NCI-H524 (cell line): ENCODE measurements around the gene CDC14A.
A peak's percentile ranks its signal among the peaks of the same experiment; 100 is the strongest.

Source experiments
- DNase-seq, 2 experiments: peaks; one replicate each; lab custom pipeline; 2025; lab: John Stamatoyannopoulos, UW

CDC14A gene

DNA sequence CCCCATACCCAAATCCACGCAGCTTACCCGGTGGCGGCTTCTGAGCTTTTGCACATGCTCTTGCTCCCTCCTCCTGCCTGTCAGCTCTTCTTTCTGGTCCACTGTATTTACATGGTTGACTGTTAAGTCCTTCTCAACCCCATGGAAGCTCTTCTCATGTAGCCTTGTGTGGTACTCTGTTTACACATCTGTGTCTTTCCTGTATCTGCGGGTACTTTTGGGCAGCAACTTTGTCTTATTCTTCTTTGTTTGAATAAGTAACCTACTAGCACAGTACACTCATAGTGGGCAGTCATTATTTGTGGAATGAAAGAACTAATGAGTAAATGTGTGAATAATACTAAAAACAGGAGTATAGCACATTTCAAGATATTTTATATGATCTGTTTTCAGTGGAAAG is 97.2 kb downstream of the CDC14A start:
- DNase-seq, result no peak

DNA sequence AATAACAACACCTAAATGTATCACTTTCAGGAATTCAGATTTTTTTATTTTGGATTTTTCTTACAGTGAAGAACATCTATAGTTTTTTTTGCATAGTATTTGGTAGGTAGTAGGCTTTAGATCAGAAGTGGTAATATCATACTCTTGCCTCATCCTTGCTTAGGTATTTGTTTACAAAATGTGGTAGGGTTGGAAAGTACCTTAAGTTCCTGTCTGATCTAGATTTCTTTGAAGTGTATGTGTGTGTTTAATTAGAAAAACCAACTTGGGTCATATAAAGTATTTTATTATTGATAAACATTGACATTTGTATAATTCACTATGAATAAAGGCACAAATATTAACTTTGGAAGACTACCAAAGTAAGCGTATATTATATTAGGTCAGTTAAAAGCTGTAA is 100.3 kb downstream of the CDC14A start:
- no peak for DNase-seq

DNA sequence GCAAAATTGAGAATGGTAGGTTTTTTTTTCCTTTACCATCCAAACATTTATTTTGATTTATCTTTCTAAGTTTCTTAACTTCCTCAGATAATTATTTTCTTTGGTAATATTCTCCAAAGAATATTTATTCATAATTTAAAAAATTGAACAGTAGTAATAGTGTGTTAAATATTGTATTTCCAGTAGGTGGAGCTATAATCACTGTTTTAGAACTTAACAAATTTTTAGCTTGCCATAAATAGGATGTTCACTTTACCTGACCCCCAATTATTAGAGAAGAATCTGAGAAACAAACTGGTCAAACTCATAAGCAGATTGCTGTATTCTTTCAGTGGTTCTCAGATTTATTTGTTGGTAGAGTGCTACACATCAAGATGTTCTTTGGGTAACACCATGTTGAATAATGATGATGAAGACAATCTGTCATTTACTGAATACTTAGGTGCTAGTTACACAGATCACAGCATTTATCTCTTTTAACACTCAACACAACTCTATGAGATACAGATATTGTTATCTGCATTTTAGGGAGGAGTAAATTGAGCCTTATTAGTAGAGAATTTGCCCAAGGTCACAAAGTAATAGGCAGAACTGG is 103.3 kb downstream of the CDC14A start:
- DNase-seq, result no peak

DNA sequence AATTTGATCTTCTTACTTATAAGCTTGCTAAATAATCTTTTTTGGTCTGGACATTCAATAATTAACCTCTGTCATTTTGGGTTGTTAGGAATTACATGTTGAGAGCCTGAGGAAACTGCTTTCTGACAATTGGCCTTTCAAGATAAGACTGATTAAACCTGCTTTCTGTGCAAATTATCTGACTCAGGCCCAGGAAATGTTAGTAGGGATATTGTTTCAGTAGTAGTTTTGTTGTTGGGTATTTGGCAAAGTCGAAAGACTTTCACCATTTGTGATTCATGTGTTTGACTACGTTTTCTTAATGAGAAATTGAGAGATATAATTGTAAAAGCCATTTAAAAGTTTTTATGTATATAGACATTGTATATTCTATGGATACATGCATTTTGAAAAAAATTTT is 104.6 kb downstream of the CDC14A start:
- DNase-seq, result no peak

DNA sequence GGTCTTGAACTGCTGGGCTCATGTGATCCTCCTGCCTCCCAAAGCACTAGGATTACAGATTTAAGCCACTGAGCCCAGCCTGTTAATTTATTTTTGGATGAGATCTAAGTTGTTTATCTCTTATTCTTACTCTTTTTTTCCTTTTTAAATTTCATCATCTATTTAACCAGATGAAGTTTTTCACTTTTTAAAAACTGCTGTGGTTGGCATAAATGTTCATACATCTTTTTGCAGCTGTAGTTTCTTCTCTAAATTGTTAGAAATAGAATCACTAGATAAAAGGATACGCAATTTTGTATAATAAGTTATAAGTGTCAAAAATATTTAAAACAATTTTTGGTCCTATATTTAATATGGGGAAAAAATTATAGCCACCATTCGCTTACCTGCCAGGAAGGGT is 105.4 kb downstream of the CDC14A start:
- no peak for DNase-seq

DNA sequence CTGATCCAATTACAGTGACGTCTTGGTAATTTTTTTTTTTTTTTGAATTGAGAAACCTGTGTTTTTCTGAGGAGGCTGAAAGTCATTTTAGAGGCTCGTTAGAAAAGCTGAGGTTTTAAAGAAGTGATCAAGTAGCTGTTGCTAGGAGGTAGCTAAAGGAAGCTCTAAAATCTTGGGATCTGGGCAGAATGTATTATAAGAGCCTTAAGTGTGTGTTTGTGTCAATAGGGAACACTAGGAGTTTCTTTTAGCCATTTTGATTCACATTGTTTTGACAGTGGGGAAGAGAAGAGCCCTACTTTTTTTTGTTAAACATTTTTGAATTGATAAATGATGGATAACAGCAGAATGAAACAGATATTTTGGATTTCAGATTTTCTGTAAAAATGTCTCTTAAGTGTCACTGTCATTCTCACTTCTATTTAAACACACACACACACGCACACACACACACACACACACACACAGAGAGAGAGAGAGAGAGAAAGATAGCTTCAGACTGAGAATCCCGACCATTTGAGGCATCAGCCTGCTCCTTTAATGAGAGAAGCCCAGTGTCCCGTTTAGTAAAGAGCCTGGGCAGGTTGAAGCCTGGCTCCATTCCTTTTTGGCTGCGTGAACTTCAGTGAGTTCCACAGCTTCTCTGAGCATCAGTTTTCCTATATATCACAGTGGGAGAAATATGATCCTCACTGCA is 106.5 kb downstream of the CDC14A start:
- peak in 1 of 2 experiments; percentile 83 for DNase-seq

DNA sequence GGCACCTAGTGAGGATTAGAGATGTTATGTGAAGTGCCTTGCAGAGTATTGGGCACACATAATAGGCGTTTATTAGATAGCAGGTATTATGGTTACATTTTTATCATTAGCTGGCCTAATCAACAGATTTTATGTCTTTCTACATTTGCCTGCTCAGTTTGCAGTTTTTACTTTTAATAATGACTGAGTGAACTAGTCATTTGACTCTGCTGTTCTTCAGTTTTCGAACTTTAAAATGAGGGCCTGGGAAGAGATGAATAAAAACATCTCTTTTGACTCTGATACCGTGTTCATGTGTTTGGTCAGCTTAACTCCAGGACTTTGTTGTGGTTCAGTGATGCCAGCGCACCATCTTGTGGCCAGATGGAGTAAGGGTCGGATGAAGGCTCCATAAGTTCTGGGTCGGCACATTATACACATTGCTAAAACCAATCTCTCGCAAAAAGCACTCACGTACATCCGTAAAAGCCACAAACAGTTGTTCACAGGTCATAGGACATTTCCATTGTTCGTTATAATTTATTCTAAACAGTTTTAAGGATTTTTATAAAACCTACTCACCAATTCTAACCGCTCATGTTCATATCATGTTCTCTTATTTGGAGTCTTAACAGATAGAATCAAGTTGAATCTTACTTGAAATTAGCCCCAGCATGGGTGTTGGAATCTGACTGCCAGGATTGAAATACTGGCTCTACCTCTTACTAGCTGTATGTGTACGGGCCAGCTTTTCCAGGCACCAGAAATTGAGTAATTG is 107.2 kb downstream of the CDC14A start:
- DNase-seq, result peak; percentile 73 to 81

DNA sequence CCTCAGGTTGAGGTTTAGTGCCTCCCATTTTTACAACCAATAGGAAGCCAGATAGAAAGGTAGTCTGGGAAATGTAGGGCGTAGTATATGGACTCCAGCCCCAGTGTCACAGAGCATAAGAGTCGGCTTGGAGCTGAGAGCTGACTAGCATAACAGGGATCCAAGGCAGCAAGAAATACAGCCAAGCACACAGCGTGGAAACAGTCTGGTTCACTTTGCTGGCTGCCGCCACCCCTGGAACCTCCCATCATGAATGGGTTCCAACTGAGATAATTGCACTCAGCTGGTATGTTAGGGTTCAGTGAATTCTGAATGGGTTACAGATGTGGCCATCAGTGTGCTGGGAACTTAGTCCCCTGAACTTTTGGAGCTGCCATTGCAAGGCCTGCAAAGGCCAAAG is 108.9 kb downstream of the CDC14A start:
- DNase-seq, result peak; percentile 6 to 26

DNA sequence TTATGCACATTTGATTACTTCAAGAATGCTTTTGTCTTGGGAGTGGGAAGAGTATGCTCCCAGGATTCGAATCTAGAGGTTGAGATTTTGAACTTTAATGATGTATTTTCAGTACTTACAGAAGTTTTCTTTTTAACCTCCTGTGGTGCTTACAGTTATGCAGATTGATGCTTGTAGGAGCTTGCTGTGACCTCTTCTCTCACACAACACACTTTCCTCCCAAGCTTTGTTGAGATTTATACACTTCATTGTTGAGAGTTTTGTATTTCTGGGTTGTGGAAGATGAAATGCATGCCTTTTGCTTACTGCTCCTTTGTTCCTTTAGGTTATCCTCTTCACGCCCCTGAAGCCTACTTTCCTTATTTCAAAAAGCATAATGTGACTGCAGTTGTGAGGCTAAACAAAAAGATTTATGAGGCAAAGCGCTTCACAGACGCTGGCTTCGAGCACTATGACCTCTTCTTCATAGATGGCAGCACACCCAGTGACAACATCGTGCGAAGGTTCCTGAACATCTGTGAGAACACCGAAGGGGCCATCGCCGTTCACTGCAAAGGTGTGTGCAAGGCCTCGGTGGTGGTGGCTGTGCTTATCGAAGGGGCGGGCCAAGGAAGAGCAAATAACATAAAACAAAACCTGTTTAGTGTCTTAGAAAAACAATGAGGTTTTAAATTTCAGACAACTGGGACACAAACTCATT is 110.2 kb downstream of the CDC14A start:
- DNase-seq, result no peak

DNA sequence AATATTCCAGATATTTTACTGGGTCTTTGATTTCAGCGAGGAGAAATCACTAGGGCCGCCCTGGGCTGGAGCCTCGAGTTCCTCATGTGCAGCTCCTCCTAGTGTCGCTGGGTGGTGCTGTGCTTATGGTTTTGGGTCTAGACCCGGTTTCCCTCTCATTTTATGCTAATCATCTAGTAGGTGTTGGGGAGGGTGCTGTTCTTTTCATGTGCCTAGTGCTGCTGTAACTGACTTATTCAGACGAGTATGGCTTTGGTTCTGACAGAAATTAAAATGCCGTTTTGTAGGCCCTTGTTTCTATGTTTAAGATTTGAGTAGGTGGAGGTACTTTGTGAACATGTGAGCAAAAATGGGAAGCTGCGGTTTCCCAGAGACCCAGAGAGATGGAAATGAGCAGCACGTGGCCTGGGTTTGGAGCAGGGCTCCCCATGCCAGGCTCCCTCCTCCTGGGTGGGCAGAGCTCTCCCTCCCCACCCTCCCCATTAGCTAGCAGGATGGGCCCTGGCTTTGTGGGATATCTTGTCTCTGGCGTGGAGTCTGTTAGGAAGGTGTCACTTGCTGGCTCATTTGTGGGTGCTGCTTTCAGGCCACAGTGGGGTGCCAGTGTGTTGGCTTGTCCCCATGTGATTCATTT is 111.6 kb downstream of the CDC14A start:
- DNase-seq, result peak; percentile 41 to 72

DNA sequence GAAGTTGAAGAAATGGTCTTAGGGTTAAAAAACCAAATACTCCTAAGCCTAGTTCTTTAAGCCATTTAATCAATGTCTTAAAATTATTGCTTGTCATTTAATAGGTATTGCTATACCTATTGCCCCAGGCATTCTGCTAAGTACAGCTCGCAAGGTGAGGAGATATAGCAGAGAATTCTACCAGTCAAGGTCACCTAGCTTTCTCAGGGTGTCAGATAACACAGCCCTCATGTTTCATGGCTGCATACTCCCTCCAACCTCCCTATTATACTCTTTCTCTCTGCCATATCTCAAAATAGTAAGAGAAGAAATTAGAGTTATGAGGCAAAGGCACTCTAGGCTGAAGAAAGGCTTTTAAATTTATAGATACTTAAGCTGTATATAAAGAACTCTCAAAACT is 117.3 kb downstream of the CDC14A start:
- DNase-seq, result peak in 1 of 2 experiments; percentile 16

DNA sequence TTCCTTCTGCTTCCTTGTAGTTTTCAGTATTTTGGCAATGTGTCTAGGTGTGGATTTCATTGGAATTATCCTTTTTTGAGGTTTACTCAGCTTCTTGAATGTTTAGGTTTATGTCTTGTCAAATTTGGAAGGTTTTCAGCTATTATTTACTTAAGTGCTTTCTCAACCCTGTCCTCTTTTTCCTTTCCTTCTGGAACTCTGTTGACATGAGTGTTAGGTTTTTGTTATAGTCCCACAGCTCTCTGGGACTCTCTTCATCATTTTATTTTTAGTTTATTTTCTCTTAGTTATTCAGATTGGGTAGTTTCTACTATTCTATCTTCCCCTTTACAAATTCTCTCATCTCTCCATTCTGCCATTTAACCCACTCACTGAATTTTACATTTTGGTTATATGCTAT is 122.5 kb downstream of the CDC14A start:
- no peak for DNase-seq

DNA sequence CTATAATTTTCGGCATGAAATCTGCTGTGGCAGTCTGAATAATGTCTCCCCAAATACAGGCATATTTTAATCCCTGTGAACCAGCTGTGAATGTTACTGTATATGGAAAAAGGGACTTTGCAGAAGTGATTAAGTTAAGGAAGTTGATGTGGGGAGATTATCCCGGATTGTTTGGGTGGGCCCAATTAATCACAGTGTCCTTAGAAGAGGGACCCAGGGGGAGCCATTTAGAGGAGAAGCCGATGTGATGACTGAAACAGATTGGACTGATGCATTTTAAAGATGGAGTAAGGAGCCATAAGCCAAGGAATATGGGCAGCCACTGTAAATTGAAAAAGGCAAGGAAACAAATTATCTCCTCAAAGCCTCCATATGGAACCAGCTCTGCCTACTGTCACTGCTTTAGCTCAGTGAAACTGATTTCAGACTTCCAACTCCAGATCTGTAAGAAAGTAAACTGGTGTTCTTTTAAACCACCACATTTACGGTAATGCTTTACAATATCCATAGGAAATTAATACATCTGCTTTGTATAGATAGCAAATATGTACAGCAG is 124.5 kb downstream of the CDC14A start:
- DNase-seq, result peak; percentile 55 to 86

DNA sequence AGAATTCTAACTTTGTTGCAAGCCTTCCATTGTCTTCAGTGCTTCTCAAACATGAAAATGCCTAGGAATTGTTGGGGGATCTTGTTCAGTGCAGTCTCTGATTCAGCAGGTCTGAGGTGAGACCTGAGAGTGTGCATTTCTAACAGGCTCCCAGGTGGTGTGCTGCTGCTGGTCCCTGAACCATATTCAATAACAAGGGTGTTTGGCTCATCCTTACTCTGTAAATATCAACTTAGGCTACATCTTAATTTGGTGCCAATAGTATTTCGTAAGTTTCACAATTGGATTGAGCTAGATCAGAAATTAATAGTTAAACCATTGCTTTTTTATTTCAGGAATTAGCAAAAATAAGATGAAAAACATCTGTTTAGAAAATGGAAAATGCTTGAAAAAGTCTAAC is 126.5 kb downstream of the CDC14A start:
- no peak for DNase-seq

DNA sequence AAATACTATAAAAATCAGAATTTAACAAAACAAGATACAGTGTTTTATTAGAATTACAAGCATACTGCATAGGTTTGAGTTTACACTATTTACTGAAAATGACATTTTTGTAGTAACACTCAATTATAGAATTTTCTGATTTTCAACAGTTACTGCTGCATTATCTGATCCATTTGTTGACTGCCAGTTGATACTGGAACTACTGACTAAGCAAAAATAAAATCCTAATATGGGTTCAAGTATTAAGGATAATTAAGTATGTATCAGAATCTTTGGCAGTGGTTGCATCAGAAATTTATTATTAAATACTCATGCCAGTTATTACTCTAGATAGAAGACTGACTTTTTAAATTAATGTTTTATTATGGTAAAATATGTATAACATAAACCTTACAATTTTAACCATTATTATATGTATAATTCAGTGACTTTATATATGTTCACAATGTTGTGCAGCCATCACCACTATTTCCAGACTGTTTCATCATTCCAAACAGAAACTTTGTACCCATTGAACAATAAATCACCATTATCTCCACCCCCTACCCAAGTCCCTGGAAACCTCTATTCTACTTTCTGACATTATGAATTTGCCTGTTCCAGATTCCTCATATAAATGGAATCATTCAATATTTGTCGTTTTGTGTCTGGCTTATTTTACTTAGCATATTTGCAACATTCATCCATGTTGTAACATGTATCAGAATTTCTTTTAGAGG is 127.5 kb downstream of the CDC14A start:
- no peak for DNase-seq

DNA sequence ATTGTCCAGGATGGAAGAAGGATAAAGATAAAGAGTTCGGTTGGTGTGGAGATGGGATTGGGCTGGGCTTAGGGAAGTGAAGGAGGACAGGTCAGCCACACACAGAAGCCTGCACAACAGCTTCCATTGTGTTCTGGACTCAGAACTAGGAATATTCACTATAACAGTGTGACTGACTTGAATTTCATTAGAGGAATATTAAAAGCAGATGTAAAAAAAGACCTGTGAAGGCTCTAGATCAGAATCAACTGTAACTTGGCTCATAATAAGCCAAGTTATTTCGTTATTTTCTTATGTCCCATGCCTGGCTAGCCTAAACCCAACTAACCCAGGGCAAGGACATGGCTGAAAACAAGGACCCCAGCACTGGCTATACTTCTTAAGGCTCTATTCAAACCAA is 129.0 kb downstream of the CDC14A start:
- no peak for DNase-seq

DNA sequence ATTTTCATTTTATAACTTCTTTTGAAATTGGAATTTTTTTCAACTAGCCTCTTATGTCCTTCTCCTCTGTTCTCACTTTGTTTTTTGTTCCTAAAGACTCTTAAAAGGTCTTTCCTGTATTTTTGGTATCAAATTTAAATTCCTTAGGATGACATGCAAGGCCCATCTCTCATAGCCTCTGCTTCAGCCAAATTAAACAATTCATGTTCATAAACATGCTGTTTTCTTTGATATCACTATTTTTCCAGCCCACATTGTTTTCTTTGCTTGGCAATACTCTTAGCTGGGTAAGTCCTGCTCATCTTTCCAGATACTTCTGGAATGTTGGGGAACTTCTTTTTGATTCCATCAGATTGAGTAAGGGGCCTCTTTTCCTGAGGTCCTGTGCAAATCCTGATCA is 129.9 kb downstream of the CDC14A start:
- DNase-seq, result no peak

DNA sequence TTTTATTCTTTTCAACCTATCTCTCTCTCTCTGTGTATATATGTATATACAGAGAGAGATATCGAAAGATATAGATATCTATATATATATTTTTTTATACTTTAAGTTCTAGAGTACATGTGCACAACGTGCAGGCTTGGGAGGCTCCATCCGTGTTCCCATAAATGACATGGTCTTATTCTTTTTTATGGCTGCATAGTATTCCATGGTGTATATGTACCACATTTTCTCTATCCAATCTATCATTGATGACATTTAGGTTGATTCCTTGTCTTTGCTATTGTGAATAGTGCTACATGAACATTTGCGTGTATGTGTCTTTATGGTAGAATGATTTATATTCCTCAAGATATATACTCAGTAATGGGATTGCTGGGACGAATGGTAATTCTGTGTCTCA is 130.4 kb downstream of the CDC14A start:
- DNase-seq, result no peak

DNA sequence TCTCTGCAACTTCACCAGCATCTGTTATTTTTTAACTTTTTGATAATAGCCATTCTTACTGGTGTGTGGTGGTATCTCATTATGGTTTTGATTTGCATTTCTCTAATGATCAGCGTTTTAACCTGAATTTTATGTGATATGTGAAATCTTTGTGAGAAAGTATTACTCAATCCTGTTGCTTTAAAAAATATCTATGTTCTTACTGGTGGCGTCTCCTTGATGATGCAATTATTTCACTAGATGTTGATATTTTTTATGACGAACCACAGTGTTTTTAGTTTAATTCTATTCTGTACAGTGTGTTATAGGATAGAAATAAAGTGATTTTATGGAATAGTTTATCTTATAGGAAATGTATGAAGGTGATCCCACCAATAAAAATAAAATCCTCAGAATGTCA is 130.9 kb downstream of the CDC14A start:
- DNase-seq, result no peak

DNA sequence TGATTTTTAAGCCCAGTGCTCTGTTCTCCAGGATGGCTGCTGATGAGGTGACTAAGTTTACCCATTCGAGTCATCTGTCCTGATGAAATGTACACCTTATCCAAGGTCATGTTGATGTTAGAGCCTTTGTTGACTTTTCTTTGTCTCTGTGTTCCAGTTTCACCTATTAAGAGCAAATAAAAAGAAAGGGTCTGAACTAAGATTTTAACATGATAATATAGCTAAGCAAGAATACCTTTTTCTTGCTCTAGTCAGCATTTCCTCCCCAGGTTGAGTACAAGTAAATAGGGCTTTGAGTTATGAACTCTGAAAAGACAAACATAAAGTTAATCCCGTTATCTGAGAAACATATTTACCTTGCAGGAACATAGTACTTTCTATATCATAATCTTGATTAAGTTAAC is 133.6 kb downstream of the CDC14A start:
- no peak for DNase-seq

DNA sequence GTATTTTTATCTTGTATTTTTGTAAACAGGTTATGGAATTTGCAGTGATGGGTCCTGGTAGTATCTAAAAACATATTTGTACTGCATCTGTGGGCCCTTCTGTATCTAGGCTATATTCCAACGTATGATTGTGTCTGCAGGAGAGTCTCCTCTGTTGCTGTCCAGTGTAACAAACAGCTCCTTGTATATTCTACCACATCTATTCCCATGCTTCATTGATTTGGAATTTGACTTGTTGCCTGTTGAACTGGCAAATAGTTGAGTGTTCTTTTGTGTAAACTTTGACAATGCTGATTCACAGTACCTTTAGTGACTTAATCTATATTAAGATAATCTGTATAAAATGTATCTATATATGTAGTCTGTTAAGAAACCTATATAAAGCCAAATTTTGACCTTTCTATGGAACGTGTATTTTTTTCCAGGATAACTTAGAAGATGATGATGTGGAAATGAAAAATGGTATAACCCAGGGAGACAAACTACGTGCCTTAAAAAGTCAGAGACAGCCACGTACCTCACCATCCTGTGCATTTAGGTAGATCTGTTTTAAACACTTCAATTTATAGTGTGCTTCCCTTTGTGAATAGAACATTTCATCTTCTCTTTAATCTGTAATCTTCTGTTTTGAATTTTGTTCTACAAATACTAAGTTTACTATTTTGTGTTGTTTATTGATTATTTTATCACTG is 142.2 kb downstream of the CDC14A start:
- no peak for DNase-seq
